Heart left ventricle (tissue), 16 donors: Measurements from ENCODE around the gene KRTAP10-8. TPM values are rescaled to one million over a fixed set of nuclear protein-coding genes. Genes with fewer than 3 reads are reported as not detected.
"Not testable (repeated sequence)": the region's sequence is repeated elsewhere in the genome, so short reads cannot be mapped to it uniquely, and the experiment has no call there.

Source experiments
- ATAC-seq, 4 donors: fragments of 200-7000 bp; cut with Tn5 transposase; one replicate each; pipeline ENCODE4 v1.9.1; 2020 to 2022; ENCODE audit warnings: moderate library complexity in 4 of 4, mild to moderate bottlenecking in 3 of 4, moderate number of reproducible peaks in 1 of 4
- DNase-seq, 5 donors: peaks; one replicate each; pipeline ENCODE4 v3.0.0-alpha.2; 2020
- H3K27ac ChIP-seq, 12 donors: fragments of 200-600 bp; sonication (generic) in 4 of 12; one replicate each; pipeline versions ENCODE4 v1.5.0 to v1.8.0; 2016 to 2022; ENCODE audit warnings: mild to moderate bottlenecking in 2 of 12
- H3K27me3 ChIP-seq, 9 donors: fragments of 200-600 bp; sonication (generic) in 2 of 9; one replicate each; pipeline versions ENCODE4 v1.5.1 to v1.8.0; 2016 to 2022; ENCODE audit warnings: mild to moderate bottlenecking in 3 of 9
- H3K36me3 ChIP-seq, 9 donors: fragments of 200-600 bp; sonication (generic) in 2 of 9; one replicate each; pipeline versions ENCODE4 v1.5.0 to v1.8.0; 2018 to 2022; ENCODE audit warnings: mild to moderate bottlenecking in 2 of 9
- H3K4me1 ChIP-seq, 12 donors: fragments of 200-600 bp; sonication (generic) in 4 of 12; one replicate each; pipeline versions ENCODE4 v1.5.0 to v1.8.0; 2016 to 2022; ENCODE audit warnings: mild to moderate bottlenecking in 3 of 12
- H3K4me3 ChIP-seq, 12 donors: fragments of 200-600 bp; sonication (generic) in 4 of 12; one replicate each; pipeline versions ENCODE4 v1.5.0 to v1.8.0; 2017 to 2022; ENCODE audit warnings: mild to moderate bottlenecking in 9 of 12, moderate library complexity in 4 of 12
- H3K9me3 ChIP-seq, 12 donors: fragments of 200-600 bp; sonication (generic) in 4 of 12; one replicate each; pipeline versions ENCODE4 v1.5.0 to v1.8.0; 2016 to 2022; ENCODE audit warnings: mild to moderate bottlenecking in 1 of 12
- POLR2A ChIP-seq, 2 donors: fragments of 450-650 bp; IDR thresholded peaks; one replicate each; pipeline ENCODE4 v1.6.1; 2017; ENCODE audit warnings: antibody characterized with exemption in 2 of 2, mild to moderate bottlenecking in 2 of 2, moderate library complexity in 2 of 2
- WGBS, 4 donors: extraction: QIAGEN DNeasy Blood & Tissue Kit in 2 of 4; methylation state at CpG; one replicate each; pipeline versions ENCODE4 v1.1.5 to v1.1.7; 2013 to 2018; 5-methylcytosine and 5-hydroxymethylcytosine counted together
- intact Hi-C, 10 donors: fragments of 100-400 bp; cut with DNase I; formaldehyde crosslinking; loops; one replicate each; pipeline versions ENCODE4 v1.11.1 to v1.14.2; 2022
- polyA plus RNA-seq, 2 donors: library from polyadenylated mRNA; stranded (reverse); fragments of 200-250 nt; gene quantifications; one replicate each; pipeline ENCODE4 v1.2.3, GENCODE V29; 2013
- total RNA-seq, 9 donors: library from RNA; depleted of rRNA in 2 of 9; stranded (reverse); fragments of >200 nt in 2 of 9; fragmentation: NEBNext Ultra II Directional in 3 of 9; extraction: Animal tissue kit (Norgen Biotek cat#: 25700) in 3 of 9; gene quantifications; one replicate each; pipeline versions ENCODE4 v1.1.0 to v1.2.4, GENCODE V29; 2016 to 2023
- TF ChIP-seq, protein P1 (sequence below), 12 donors: fragments of 200-600 bp; sonication (generic) in 4 of 12; IDR thresholded peaks; one replicate each; pipeline versions ENCODE4 v1.5.0 to v1.8.0; 2018 to 2022; ENCODE audit warnings: antibody characterized with exemption in 12 of 12, mild to moderate bottlenecking in 5 of 12
- donor health status: ischemic (EF 13 %, LVEDD 7.1; RV severe dilation, severe dysfunction).
- donor health status: healthy with polysubstance abuse.
- donor health status: DM: no; HTN: yes; CAD: no.
- donor health status: DM: no; HTN: no; CAD: no.
- donor health status: ischemic (EF 25% LVEDD 6.9; RV normal size, moderate dysfunction).
- donor health status: ischemic (EF 25% LVEDD 5.7; RV mildly dilated, moderate dysfunction).
- donor health status: healthy.
- donor health status: DM: yes; HTN: yes; CAD: no.
- donor health status: ischemic (EF 35%, LVEDD 5.7; RV mildly dilated, moderate dysfunction).
- donor health status: nonischemic (EF 11% LVEDD 7.7; RV severe dilation, severe dysfunction).
- donor health status: DM: yes; HTN: yes; CAD: no.
- donor health status: PGD.
- donor health status: ischemic (EF 29% LVEDD 5.4; RV normal size, mild dysfunction).
- donor health status: nonischemic (EF 23%, LVEDD 6.1; RV moderate dilation, normal function).

Gene KRTAP10-8
- total and polyA plus RNA-seq, 11 donors = not detected

DNA sequence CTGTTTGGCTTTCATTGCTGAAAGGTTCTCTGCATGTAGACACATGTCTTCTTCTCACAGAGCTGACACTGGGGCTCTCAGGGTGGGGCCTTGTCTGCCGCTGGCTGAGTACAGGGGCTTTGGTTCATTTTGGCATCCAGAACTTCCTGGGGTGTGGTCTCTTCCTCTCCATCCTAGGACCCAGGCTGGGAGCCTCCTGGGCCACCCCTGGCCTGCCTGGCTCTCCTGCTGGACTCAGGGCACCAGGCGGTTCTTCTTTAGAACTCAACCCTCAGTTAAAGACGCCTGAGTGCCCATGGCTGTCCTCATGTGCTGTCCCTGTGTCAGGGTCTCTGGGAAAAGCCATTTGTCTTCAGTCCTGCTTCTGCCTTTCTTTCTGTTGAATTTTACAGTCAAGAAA, 26.0 kb upstream of the KRTAP10-8 start:
- Histone ChIP-seq H3K27ac (no peak overlapping the region), H3K4me3 (no peak overlapping the region), H3K36me3 (no peaks in the 10 kb centered on the region), H3K9me3 (peaks cover 0 to 15% (median 4%) of the 10 kb centered on the region in 12 donors), H3K27me3 (peaks cover 0 to 42% (median 0%) of the 10 kb centered on the region in 9 donors), H3K4me1 (no peaks in the 10 kb centered on the region)
- intact Hi-C loops = no loop called here
- TF ChIP-seq POLR2A (IDR thresholded peaks at IDR 0.05) = no peak
- TF ChIP-seq, protein P1, sequence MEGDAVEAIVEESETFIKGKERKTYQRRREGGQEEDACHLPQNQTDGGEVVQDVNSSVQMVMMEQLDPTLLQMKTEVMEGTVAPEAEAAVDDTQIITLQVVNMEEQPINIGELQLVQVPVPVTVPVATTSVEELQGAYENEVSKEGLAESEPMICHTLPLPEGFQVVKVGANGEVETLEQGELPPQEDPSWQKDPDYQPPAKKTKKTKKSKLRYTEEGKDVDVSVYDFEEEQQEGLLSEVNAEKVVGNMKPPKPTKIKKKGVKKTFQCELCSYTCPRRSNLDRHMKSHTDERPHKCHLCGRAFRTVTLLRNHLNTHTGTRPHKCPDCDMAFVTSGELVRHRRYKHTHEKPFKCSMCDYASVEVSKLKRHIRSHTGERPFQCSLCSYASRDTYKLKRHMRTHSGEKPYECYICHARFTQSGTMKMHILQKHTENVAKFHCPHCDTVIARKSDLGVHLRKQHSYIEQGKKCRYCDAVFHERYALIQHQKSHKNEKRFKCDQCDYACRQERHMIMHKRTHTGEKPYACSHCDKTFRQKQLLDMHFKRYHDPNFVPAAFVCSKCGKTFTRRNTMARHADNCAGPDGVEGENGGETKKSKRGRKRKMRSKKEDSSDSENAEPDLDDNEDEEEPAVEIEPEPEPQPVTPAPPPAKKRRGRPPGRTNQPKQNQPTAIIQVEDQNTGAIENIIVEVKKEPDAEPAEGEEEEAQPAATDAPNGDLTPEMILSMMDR (IDR thresholded peaks at IDR 0.05) = no peak
- 70 to 83% (median 79%) methylated on average over 3 of the region's 3 CpGs for WGBS, 4 donors
- ATAC-seq (no peak), DNase-seq (no peak)

DNA sequence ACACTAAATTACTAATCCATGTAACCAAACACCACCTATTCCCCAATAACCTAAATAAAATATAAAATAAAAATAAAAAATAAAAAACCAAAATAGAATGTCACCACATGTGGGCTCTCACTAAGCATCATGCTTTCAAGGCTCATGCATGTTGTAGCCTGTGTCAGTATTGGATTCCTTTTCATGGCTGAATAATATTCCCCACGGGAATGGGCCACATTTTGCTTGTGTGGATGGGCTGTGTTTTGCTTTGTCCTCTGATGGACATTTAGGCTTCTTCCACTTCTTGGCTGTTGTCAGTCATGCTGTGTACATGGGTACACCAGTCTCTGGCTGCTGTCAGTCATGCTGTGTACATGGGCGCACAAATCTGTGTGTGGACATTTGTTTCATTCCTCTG, 22.8 kb upstream of the KRTAP10-8 start:
- Histone ChIP-seq H3K4me1 (peaks cover 0 to 9% (median 0%) of the 10 kb centered on the region in 12 donors), H3K27ac (no peak overlapping the region), H3K4me3 (no peak overlapping the region), H3K36me3 (no peaks in the 10 kb centered on the region), H3K27me3 (peaks cover 0 to 30% (median 0%) of the 10 kb centered on the region in 9 donors), H3K9me3 (peaks cover 0 to 3% (median 0%) of the 10 kb centered on the region in 12 donors)
- intact Hi-C loops = no loop called here
- DNase-seq (no peak), ATAC-seq (no peak)
- TF ChIP-seq, protein P1 (IDR thresholded peaks at IDR 0.05) = no peak
- TF ChIP-seq POLR2A (IDR thresholded peaks at IDR 0.05) = no peak
- 85 to 100% (median 93%) methylated on average over 2 of the region's 2 CpGs for WGBS, 4 donors

DNA sequence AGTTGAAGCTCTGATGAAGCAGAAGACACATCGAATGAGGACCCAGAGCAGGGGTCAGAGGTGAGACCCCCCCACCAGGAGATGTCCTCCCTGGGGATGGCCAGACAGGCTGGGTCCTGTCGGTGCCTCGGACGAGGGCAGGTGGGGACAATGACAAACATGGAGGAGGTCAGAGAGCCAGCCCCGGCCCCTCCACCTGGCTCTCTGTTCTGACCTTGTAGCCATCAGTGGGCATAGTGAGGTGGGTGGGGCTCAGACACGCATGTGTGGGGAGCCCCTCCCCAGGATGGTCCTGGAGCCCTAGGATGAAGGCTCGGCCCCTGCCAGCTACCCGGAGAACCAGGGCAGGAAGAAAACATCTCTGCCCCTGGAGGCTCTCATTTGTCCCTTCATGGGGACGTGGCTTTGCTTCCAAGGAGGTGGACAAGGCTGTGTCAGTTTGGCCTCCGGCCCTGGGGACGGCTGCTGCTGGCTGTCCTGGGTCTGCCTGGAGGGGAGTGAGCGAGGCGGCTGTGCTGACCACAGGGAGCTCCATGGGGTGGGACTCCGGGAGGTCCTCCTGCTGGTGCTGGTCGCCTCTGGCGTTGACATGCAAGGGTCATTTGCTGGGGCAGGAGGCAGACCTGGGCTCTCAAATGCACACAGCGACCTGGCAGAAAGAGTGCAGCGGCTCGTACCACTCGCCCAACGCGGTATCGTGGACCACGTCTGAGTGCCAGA, 22.1 kb upstream of the KRTAP10-8 start:
- H3K4me3 ChIP-seq = no peak overlapping the region
- peaks cover 0 to 9% (median 0%) of the 10 kb centered on the region in 12 donors for H3K4me1 ChIP-seq
- no peaks in the 10 kb centered on the region for H3K36me3 ChIP-seq
- TF ChIP-seq POLR2A (IDR thresholded peaks at IDR 0.05) = no peak
- TF ChIP-seq, protein P1 (IDR thresholded peaks at IDR 0.05) = no peak
- WGBS, 4 donors = 70 to 81% (median 77%) methylated on average over 20 to 24 of the region's 24 CpGs
- ATAC-seq = peak in 1 of 4 donors; percentile 29
- H3K27me3 ChIP-seq = peaks cover 0 to 30% (median 0%) of the 10 kb centered on the region in 9 donors
- no peak overlapping the region for H3K27ac ChIP-seq
- no peak for DNase-seq
- H3K9me3 ChIP-seq = peaks cover 0 to 3% (median 0%) of the 10 kb centered on the region in 12 donors
- intact Hi-C loops = no loop called here

DNA sequence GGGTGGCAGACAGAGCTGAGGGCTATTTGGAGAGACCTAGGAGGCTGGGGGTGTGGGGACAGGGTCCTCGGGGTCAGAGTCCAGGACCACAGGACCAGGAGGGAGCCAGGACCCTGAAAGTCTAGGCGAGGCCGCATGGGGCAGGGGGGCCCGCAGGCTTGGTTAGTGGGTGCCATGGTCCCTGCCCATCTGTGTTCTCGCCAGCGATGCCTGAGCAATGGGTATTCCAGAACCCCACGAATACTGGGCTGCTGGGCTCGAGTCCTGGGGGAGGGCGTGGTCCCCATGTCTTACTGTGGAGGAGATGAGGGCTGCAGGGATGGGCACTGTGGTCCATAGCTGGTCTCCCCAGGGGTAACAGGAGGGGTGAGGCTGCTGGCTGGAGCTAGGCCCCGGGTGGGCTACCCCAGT, 21.6 kb upstream of the KRTAP10-8 start:
- TF ChIP-seq, protein P1 (IDR thresholded peaks at IDR 0.05) = no peak
- TF ChIP-seq POLR2A (IDR thresholded peaks at IDR 0.05) = no peak
- DNase-seq = peak in 1 of 5 donors; percentile 22
- peaks cover 0 to 3% (median 0%) of the 10 kb centered on the region in 12 donors for H3K9me3 ChIP-seq
- ATAC-seq = no peak
- H3K27me3 ChIP-seq = peaks cover 0 to 27% (median 0%) of the 10 kb centered on the region in 9 donors
- H3K4me1 ChIP-seq = peaks cover 0 to 9% (median 0%) of the 10 kb centered on the region in 12 donors
- intact Hi-C loops = no loop called here
- H3K36me3 ChIP-seq = no peaks in the 10 kb centered on the region
- no peak overlapping the region for H3K27ac ChIP-seq
- 76 to 86% (median 80%) methylated on average over 1 to 10 of the region's 10 CpGs for WGBS, 4 donors
- H3K4me3 ChIP-seq = no peak overlapping the region

DNA sequence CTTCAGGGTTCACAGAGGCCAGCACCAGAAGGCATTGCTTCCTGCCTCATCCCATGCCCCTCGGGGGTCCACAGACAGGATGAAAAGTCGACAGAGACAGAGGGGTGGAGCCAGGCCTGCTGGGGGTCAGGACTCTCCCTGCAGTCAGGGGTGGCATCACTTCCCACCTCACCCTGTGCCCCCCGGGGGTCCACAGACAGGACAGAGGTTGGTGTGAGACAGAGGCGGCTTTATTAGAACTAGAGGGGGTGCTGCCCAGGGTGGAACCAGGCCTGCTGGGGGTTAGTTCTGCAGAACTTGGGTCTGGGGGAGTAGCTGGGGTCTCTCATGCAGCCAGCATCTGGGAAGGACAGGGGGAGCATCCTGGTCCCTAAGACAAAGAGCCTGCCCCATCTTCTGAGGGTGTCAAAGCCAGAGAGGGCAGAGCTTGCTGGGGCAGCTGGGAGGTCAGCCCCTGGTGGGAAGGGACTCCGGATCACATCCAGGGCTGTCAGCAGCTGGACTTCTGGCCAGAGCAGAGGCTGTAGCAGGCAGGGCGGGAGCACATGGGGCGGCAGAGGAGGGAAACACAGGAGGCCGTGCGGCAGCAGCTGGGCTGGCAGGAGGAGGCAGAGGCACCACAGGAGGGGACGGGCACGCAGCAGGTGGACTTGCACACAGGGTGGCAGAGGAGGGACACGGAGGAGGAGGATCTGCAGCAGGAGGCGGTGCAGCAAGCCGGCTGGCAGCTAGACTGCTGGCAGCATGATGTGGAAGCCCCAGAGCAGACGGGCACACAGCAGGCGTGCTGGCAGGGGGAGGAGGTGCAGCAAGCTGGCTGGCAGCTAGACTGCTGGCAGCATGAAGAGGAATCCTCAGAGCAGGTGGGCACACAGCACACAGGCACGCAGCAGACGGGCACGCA, 20.7 kb upstream of the KRTAP10-8 start:
- intact Hi-C loops, ATAC-seq: not testable (repeated sequence)

DNA sequence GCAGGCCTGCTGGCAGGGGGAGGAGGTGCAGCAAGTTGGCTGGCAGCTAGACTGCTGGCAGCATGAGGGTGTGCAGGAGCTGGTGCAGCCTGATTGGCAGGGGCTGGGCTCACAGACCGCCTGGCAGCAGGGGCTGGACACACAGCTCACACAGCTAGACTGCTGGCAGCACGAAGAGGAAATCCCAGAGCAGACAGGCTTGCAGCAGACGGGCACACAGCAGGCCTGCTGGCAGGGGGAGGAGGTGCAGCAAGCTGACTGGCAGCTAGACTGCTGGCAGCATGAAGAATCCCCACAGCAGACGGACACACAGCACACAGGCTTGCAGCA, 20.1 kb upstream of the KRTAP10-8 start:
- H3K4me3 ChIP-seq, H3K9me3 ChIP-seq, H3K27ac ChIP-seq, intact Hi-C loops, H3K36me3 ChIP-seq, H3K4me1 ChIP-seq: not testable (repeated sequence)
- H3K27me3 ChIP-seq = peaks cover 0 to 12% (median 0%) of the 10 kb centered on the region in 9 donors
- WGBS, 4 donors = 20 to 63% (median 35%) methylated on average over 1 to 4 of the region's 4 CpGs
- ATAC-seq (peak in 1 of 4 donors; percentile 33), DNase-seq (peak in 1 of 5 donors; percentile 29)

More for the DNA sequence above, 20.7 kb upstream of the KRTAP10-8 start:
- WGBS, 4 donors = 48 to 74% (median 56%) methylated on average over 10 to 18 of the region's 19 CpGs
- H3K9me3 ChIP-seq, H3K36me3 ChIP-seq, H3K27ac ChIP-seq, H3K4me3 ChIP-seq, DNase-seq, H3K4me1 ChIP-seq: not testable (repeated sequence)
- peaks cover 0 to 18% (median 0%) of the 10 kb centered on the region in 9 donors for H3K27me3 ChIP-seq
